CD4-positive, CD25-positive, alpha-beta regulatory T cell (primary cell): ENCODE measurements around the gene EDN3. TPM values are rescaled to one million over a fixed set of nuclear protein-coding genes. Genes with fewer than 3 reads are reported as not detected.

ENCODE experiments used
- ATAC-seq, 2 donors: fragments of 150-1000 bp; cut with Tn5 transposase; one replicate each; pipeline ENCODE4 v1.10.0; 2021; ENCODE audit warnings: low read depth in 2 of 2, moderate number of reproducible peaks in 2 of 2, moderate library complexity in 1 of 2
- DNase-seq, 3 donors: peaks; one replicate each; pipeline versions ENCODE4 v3.0.0 to v3.0.0-alpha.2; 2012 to 2022; ENCODE audit warnings: mixed read lengths in 1 of 3
- H3K27ac ChIP-seq: one replicate; pipeline ENCODE4 v1.7.0; 2013; ENCODE audit warnings: mild to moderate bottlenecking, low read length; ENCODE audit not compliant: insufficient read depth, poor library complexity, severe bottlenecking
- H3K27me3 ChIP-seq: one replicate; pipeline ENCODE4 v1.7.0; 2013; ENCODE audit warnings: low read length; ENCODE audit not compliant: control insufficient read depth, insufficient read depth
- H3K36me3 ChIP-seq: one replicate; pipeline ENCODE4 v1.7.0; 2013; ENCODE audit warnings: mild to moderate bottlenecking, low read length, moderate library complexity; ENCODE audit not compliant: control insufficient read depth, insufficient read depth
- H3K4me1 ChIP-seq: 2 replicates; pipeline ENCODE4 v1.7.0; 2013; ENCODE audit warnings: mild to moderate bottlenecking, low read length; ENCODE audit not compliant: insufficient read depth, control insufficient read depth, poor library complexity, severe bottlenecking
- H3K4me3 ChIP-seq: one replicate; pipeline ENCODE4 v1.7.0; 2013; ENCODE audit warnings: low read depth, mild to moderate bottlenecking, low read length, moderate library complexity
- H3K9me3 ChIP-seq, 2 experiments: 1 replicate in 1 of 2; 2 replicates in 1 of 2; pipeline ENCODE4 v1.7.0; 2013; ENCODE audit warnings: low read length in 2 of 2, mild to moderate bottlenecking in 1 of 2, moderate library complexity in 1 of 2; ENCODE audit not compliant: control insufficient read depth in 2 of 2
- H3K27ac Mint-ChIP-seq, 3 donors: one replicate each; pipeline ENCODE4 v1.8.0; 2020 to 2022; ENCODE audit warnings: mild to moderate bottlenecking in 3 of 3, mixed read lengths in 3 of 3, moderate library complexity in 2 of 3
- H3K27me3 Mint-ChIP-seq: one replicate; pipeline ENCODE4 v1.8.0; 2022; ENCODE audit warnings: mild to moderate bottlenecking, mixed read lengths
- H3K36me3 Mint-ChIP-seq: one replicate; pipeline ENCODE4 v1.8.0; 2020; ENCODE audit warnings: mixed read lengths
- H3K4me1 Mint-ChIP-seq, 4 donors: one replicate each; pipeline ENCODE4 v1.8.0; 2020 to 2022; ENCODE audit warnings: mixed read lengths in 4 of 4, mild to moderate bottlenecking in 1 of 4
- H3K4me3 Mint-ChIP-seq, 4 donors: one replicate each; pipeline ENCODE4 v1.8.0; 2020 to 2022; ENCODE audit warnings: mild to moderate bottlenecking in 4 of 4, mixed read lengths in 4 of 4, moderate library complexity in 3 of 4
- H3K9me3 Mint-ChIP-seq, 7 donors: one replicate each; pipeline ENCODE4 v1.8.0; 2020 to 2022; ENCODE audit warnings: mixed read lengths in 7 of 7, mild to moderate bottlenecking in 3 of 7, moderate library complexity in 2 of 7
- polyA plus RNA-seq, 4 donors: library from polyadenylated mRNA; unstranded; fragments of 300-500 nt; fragmentation: Illumina TruSeq; gene quantifications; one replicate each; pipeline ENCODE4 v1.2.3, GENCODE V29; 2021
- total RNA-seq: library from RNA; stranded (reverse); gene quantifications from one replicate; pipeline ENCODE4 v1.2.3, GENCODE V29; 2022

EDN3 gene
- total and polyA plus RNA-seq, 5 donors from 2014 or later: 0.44 TPM; not detected in 4

DNA sequence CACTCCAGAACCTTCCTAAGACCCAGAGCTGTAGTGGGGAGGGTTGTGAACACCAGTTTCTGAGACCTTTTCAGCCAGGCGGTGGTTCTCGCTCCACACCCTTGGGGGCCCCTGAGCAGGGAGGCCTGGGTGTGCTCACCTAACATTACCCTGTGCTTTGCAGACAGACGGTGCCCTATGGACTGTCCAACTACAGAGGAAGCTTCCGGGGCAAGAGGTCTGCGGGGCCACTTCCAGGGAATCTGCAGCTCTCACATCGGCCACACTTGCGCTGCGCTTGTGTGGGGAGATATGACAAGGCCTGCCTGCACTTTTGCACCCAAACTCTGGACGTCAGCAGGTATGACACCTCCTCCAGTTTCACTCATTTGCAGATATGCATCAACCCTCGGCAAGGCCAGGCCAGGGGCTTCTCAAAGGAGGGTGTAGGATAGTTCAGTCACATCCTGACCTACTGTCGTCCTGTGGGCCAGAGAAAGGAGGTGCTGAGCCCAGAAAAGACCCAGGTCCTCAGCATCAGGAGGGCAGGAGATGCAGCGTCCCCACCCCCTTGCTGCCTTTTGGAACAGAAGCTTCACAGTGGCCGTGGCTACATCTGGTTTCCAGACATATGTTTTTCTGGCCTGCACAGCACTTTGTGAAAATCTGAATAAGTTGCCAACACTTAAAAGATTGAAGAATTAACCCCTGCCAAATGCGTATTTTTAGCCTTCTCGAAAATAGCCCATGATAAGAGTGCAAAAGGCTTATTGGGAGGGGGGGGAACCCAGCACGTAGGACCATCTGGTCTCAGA is 20.6 kb downstream of the EDN3 start:
- no peaks in the 10 kb centered on the region for H3K4me1 ChIP-seq
- DNase-seq: no peak
- H3K27me3 Mint-ChIP-seq: peaks cover 13% of the 10 kb centered on the region
- H3K27me3 ChIP-seq: no peaks in the 10 kb centered on the region
- H3K4me3 ChIP-seq: no peak overlapping the region
- no peaks in the 10 kb centered on the region for H3K36me3 ChIP-seq
- no peaks in the 10 kb centered on the region for H3K36me3 Mint-ChIP-seq
- H3K27ac ChIP-seq: no peak overlapping the region
- H3K27ac Mint-ChIP-seq: no peak overlapping the region
- H3K9me3 ChIP-seq: no peaks in the 10 kb centered on the region
- H3K9me3 Mint-ChIP-seq: peaks cover 0 to 2% (median 0%) of the 10 kb centered on the region in 7 donors
- no peak overlapping the region for H3K4me3 Mint-ChIP-seq
- H3K4me1 Mint-ChIP-seq: no peaks in the 10 kb centered on the region
- no peak for ATAC-seq

DNA sequence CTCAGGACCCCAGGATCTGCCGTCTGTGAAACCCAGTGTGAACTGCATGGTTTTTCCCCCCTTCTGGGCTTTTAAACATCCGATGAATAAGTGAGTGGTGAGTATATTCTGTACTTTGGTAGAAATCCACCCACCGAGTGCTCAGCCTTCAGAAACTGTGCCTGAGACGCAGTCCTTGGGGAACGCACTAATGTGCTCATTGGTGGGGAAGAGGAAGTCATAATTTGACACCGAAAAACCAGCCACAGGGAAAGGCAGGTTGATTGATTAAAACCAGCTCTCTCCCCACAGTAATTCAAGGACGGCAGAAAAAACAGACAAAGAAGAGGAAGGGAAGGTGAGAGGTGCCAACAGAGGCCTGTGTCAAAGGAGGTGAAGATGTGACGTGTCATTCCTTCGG is 21.7 kb downstream of the EDN3 start:
- H3K4me3 Mint-ChIP-seq: no peak overlapping the region
- DNase-seq: no peak
- no peak for ATAC-seq
- H3K27me3 ChIP-seq: no peaks in the 10 kb centered on the region
- H3K27me3 Mint-ChIP-seq: peaks cover 14% of the 10 kb centered on the region
- peaks cover 0 to 2% (median 0%) of the 10 kb centered on the region in 7 donors for H3K9me3 Mint-ChIP-seq
- no peak overlapping the region for H3K27ac ChIP-seq
- no peaks in the 10 kb centered on the region for H3K36me3 ChIP-seq
- H3K4me1 Mint-ChIP-seq: no peaks in the 10 kb centered on the region
- no peaks in the 10 kb centered on the region for H3K36me3 Mint-ChIP-seq
- no peaks in the 10 kb centered on the region for H3K4me1 ChIP-seq
- no peaks in the 10 kb centered on the region for H3K9me3 ChIP-seq
- no peak overlapping the region for H3K4me3 ChIP-seq
- H3K27ac Mint-ChIP-seq: peak overlapping the region in 1 of 3 donors; percentile 23

GRCh38 chr20:59322585-59323454 is 22.4 kb downstream of the EDN3 start:
- no peaks in the 10 kb centered on the region for H3K9me3 ChIP-seq
- no peak overlapping the region for H3K27ac ChIP-seq
- no peak overlapping the region for H3K27ac Mint-ChIP-seq
- ATAC-seq (no peak), DNase-seq (no peak)
- no peak overlapping the region for H3K4me3 ChIP-seq
- no peaks in the 10 kb centered on the region for H3K36me3 ChIP-seq
- peaks cover 0 to 2% (median 0%) of the 10 kb centered on the region in 7 donors for H3K9me3 Mint-ChIP-seq
- H3K27me3 Mint-ChIP-seq: peaks cover 14% of the 10 kb centered on the region
- H3K4me1 ChIP-seq: no peaks in the 10 kb centered on the region
- H3K27me3 ChIP-seq: no peaks in the 10 kb centered on the region
- H3K4me1 Mint-ChIP-seq: no peaks in the 10 kb centered on the region
- H3K4me3 Mint-ChIP-seq: no peak overlapping the region
- no peaks in the 10 kb centered on the region for H3K36me3 Mint-ChIP-seq

GRCh38 chr20:59323731-59324130 is 23.3 kb downstream of the EDN3 start:
- DNase-seq: no peak
- peaks cover 0 to 2% (median 0%) of the 10 kb centered on the region in 7 donors for H3K9me3 Mint-ChIP-seq
- Histone ChIP-seq H3K36me3 (no peaks in the 10 kb centered on the region), H3K27me3 (no peaks in the 10 kb centered on the region), H3K9me3 (no peaks in the 10 kb centered on the region), H3K27ac (no peak overlapping the region), H3K4me3 (no peak overlapping the region), H3K4me1 (no peaks in the 10 kb centered on the region)
- H3K36me3 Mint-ChIP-seq: no peaks in the 10 kb centered on the region
- ATAC-seq: no peak
- no peak overlapping the region for H3K4me3 Mint-ChIP-seq
- H3K4me1 Mint-ChIP-seq: no peaks in the 10 kb centered on the region
- H3K27me3 Mint-ChIP-seq: peaks cover 14% of the 10 kb centered on the region
- no peak overlapping the region for H3K27ac Mint-ChIP-seq

DNA sequence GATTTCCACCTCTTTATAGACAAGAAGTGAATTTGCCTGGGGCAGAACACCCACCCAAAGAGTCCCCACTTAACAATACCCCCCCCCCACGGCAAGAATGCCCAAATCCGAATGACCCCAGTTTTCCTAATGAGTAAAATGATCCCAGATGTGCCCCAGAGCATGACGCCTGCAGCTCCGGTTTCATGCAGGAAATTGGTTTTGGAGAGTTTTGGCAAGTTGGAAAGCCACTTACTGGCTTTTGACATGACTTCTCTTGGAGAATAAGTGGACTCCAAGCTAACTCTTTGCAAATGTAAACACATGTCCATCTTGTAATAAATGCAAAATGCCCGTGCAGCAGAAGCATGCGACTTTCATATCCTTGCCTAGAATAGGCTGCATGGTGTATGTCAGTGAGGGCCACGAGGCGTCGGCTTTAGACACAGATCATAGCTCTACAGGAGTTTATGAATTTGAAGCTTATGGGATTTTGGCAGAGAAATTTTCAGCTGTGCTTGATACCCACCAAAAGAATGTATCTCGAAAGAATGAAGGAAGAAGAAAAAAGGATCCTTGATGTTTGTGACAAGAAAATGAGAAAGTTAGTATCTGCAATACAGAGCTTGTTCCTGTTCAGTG is 24.2 kb downstream of the EDN3 start:
- Histone ChIP-seq H3K27ac (no peak overlapping the region), H3K27me3 (peaks cover 3% of the 10 kb centered on the region), H3K4me3 (no peak overlapping the region), H3K9me3 (no peaks in the 10 kb centered on the region), H3K36me3 (no peaks in the 10 kb centered on the region), H3K4me1 (no peaks in the 10 kb centered on the region)
- ATAC-seq: no peak
- H3K4me3 Mint-ChIP-seq: no peak overlapping the region
- no peaks in the 10 kb centered on the region for H3K4me1 Mint-ChIP-seq
- peaks cover 14% of the 10 kb centered on the region for H3K27me3 Mint-ChIP-seq
- peaks cover 0 to 3% (median 0%) of the 10 kb centered on the region in 7 donors for H3K9me3 Mint-ChIP-seq
- no peak overlapping the region for H3K27ac Mint-ChIP-seq
- no peak for DNase-seq
- H3K36me3 Mint-ChIP-seq: no peaks in the 10 kb centered on the region

GRCh38 chr20:59325142-59325523 is 24.7 kb downstream of the EDN3 start:
- H3K36me3 Mint-ChIP-seq: no peaks in the 10 kb centered on the region
- Histone ChIP-seq H3K36me3 (no peaks in the 10 kb centered on the region), H3K27me3 (peaks cover 3% of the 10 kb centered on the region), H3K9me3 (no peaks in the 10 kb centered on the region), H3K4me1 (no peaks in the 10 kb centered on the region), H3K4me3 (no peak overlapping the region), H3K27ac (no peak overlapping the region)
- DNase-seq (no peak), ATAC-seq (no peak)
- peaks cover 0 to 3% (median 0%) of the 10 kb centered on the region in 7 donors for H3K9me3 Mint-ChIP-seq
- peaks cover 13% of the 10 kb centered on the region for H3K27me3 Mint-ChIP-seq
- H3K4me3 Mint-ChIP-seq: no peak overlapping the region
- H3K27ac Mint-ChIP-seq: no peak overlapping the region
- no peaks in the 10 kb centered on the region for H3K4me1 Mint-ChIP-seq

GRCh38 chr20:59326188-59326587 is 25.8 kb downstream of the EDN3 start:
- Mint-ChIP-seq H3K4me1 (no peaks in the 10 kb centered on the region), H3K9me3 (peaks cover 0 to 3% (median 0%) of the 10 kb centered on the region in 7 donors), H3K4me3 (no peak overlapping the region), H3K27me3 (peaks cover 17% of the 10 kb centered on the region), H3K36me3 (no peaks in the 10 kb centered on the region), H3K27ac (no peak overlapping the region)
- Histone ChIP-seq H3K4me3 (no peak overlapping the region), H3K4me1 (no peaks in the 10 kb centered on the region), H3K27ac (no peak overlapping the region), H3K27me3 (peaks cover 3% of the 10 kb centered on the region), H3K36me3 (no peaks in the 10 kb centered on the region), H3K9me3 (no peaks in the 10 kb centered on the region)
- ATAC-seq (no peak), DNase-seq (no peak)
